Ovary (tissue), 3 donors: ENCODE data around the gene TP53I13.

Experiments used
- POLR2A ChIP-seq: fragments of 450-650 bp; IDR thresholded peaks from one replicate; pipeline ENCODE4 v1.6.1; 2017; ENCODE audit warnings: antibody characterized with exemption, mild to moderate bottlenecking, moderate library complexity
- TF ChIP-seq, protein P1 (sequence below), 3 donors: fragments of 450-650 bp in 2 of 3; fragments of 200-600 bp in 1 of 3; IDR thresholded peaks; one replicate each; pipeline versions ENCODE4 v1.5.1 to v1.8.0; 2016 to 2022; ENCODE audit warnings: antibody characterized with exemption in 3 of 3, mild to moderate bottlenecking in 1 of 3
- donor health status: DM: no; HTN: no; CAD: no.

DNA sequence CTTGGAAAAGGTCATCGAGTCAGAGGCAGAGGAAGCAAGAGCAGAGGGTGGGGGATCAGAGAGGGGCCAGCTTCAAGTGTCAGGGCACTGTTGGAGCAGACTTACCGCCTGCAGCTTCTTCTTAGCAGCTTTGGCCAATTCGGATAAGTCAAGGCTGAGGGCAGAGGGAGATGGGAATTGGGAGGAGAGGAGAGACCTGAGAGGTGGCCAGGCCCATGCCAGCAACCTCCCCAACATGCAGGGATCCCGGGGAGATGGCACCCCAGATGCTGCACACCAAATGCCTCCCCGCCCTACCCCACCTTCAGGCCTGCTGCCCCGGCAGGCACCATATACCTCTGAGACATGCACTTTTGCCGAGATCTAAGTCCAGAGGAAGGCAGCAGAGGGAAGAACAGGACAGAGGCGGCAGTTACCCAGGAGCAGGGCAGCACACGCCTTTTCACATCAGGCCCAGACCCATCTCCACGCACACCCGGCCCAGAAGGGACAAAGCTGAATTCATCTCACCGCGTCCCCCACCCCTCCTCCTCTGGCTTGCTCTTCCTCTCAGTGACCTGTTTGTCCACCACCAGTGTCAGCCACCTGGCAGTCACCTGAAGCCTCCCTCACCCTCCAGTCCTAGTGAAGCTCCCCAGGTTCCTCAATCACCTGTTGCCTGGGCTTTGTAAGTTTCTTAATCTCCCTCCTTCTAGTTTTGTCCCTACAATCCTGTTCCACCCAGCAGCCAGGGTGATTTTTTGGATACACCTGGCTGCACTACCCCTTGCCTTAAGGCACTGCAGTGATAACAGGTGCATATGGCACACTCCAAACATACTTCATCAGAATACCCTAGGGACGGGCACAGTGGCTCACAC, 10.4 kb downstream of the TP53I13 start:
- no peak for TF ChIP-seq POLR2A
- TF ChIP-seq, protein P1, sequence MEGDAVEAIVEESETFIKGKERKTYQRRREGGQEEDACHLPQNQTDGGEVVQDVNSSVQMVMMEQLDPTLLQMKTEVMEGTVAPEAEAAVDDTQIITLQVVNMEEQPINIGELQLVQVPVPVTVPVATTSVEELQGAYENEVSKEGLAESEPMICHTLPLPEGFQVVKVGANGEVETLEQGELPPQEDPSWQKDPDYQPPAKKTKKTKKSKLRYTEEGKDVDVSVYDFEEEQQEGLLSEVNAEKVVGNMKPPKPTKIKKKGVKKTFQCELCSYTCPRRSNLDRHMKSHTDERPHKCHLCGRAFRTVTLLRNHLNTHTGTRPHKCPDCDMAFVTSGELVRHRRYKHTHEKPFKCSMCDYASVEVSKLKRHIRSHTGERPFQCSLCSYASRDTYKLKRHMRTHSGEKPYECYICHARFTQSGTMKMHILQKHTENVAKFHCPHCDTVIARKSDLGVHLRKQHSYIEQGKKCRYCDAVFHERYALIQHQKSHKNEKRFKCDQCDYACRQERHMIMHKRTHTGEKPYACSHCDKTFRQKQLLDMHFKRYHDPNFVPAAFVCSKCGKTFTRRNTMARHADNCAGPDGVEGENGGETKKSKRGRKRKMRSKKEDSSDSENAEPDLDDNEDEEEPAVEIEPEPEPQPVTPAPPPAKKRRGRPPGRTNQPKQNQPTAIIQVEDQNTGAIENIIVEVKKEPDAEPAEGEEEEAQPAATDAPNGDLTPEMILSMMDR (IDR thresholded peaks at IDR 0.05) = no peak
